IMR-90 (cell line): Measurements from ENCODE around the gene CCDC33. TPM values are rescaled to one million over a fixed set of nuclear protein-coding genes. Genes with fewer than 3 reads are reported as not detected.

Source experiments
- ATAC-seq: fragments of 200-7000 bp; cut with Tn5 transposase; 2 replicates; pipeline ENCODE4 v1.9.1; 2020; ENCODE audit warnings: low read depth, mild to moderate bottlenecking, moderate library complexity
- BruUV-seq: library from RNA; stranded (reverse); fragments of 400-500 nt; replicated peaks from 2 replicates; lab custom pipeline; 2021; lab: Mats Ljungman, UMichigan
- CTCF ChIA-PET: fragments of 300-600 bp; formaldehyde crosslinking; extraction: SDS; loops from one replicate; lab custom pipeline; 2021; ENCODE audit warnings: antibody characterized with exemption; lab: Yijun Ruan, JAX
- POLR2A ChIA-PET: fragments of 300-600 bp; sonication (Branson Sonifier 250); formaldehyde crosslinking; loops from one replicate; lab custom pipeline; 2022; ENCODE audit warnings: antibody characterized with exemption; ENCODE audit not compliant: unreplicated experiment; lab: Charles Lee
- DNase-seq: peaks from one replicate; pipeline ENCODE4 v3.0.0; 2013
- H2AFZ ChIP-seq: replicated peaks from 2 replicates; pipeline ENCODE3; 2013; ENCODE audit warnings: low read length, mild to moderate bottlenecking; ENCODE audit not compliant: poor library complexity
- H2AK5ac ChIP-seq: 2 replicates; pipeline ENCODE4 v1.6.1; 2013; ENCODE audit warnings: low read depth, low read length, inconsistent platforms
- H2AK9ac ChIP-seq: replicated peaks from 2 replicates; pipeline ENCODE3; 2013; ENCODE audit warnings: mild to moderate bottlenecking, low read depth, low read length, moderate library complexity; ENCODE audit not compliant: poor library complexity
- H2BK120ac ChIP-seq: 2 replicates; pipeline ENCODE4 v1.6.1; 2013; ENCODE audit warnings: low read depth, low read length, inconsistent platforms
- H2BK15ac ChIP-seq: 3 replicates; pipeline ENCODE4 v1.6.1; 2013; ENCODE audit warnings: low read depth, low read length, inconsistent platforms
- H2BK20ac ChIP-seq: 2 replicates; pipeline ENCODE4 v1.6.1; 2013; ENCODE audit warnings: low read depth, mild to moderate bottlenecking, inconsistent platforms, low read length, moderate library complexity
- H2BK5ac ChIP-seq: 2 replicates; pipeline ENCODE4 v1.6.1; 2013; ENCODE audit warnings: mild to moderate bottlenecking, low read depth, low read length, inconsistent platforms; ENCODE audit not compliant: poor library complexity, severe bottlenecking
- H3K14ac ChIP-seq: replicated peaks from 2 replicates; pipeline ENCODE4 v1.6.1; 2013; ENCODE audit warnings: low read depth, low read length, inconsistent platforms
- H3K18ac ChIP-seq: 2 replicates; pipeline ENCODE4 v1.6.1; 2013; ENCODE audit warnings: low read depth, low read length, control low read depth
- H3K23ac ChIP-seq: 2 replicates; pipeline ENCODE4 v1.6.1; 2013; ENCODE audit warnings: low read depth, low read length, inconsistent platforms
- H3K27ac ChIP-seq: 2 replicates; pipeline ENCODE4 v1.5.1; 2013; ENCODE audit warnings: mild to moderate bottlenecking, control low read depth, low read length; ENCODE audit not compliant: insufficient read depth
- H3K27me3 ChIP-seq: 2 replicates; pipeline ENCODE4 v1.6.1; 2013; ENCODE audit warnings: low read length; ENCODE audit not compliant: control insufficient read depth, insufficient read depth
- H3K36me3 ChIP-seq: 2 replicates; pipeline ENCODE4 v1.6.1; 2013; ENCODE audit warnings: low read length, mixed read lengths; ENCODE audit not compliant: control insufficient read depth, insufficient read depth
- H3K4ac ChIP-seq: 2 replicates; pipeline ENCODE4 v1.6.1; 2013; ENCODE audit warnings: low read depth, low read length, inconsistent platforms
- H3K4me1 ChIP-seq: 2 replicates; pipeline ENCODE4 v1.6.1; 2013; ENCODE audit warnings: low read length, mixed read lengths; ENCODE audit not compliant: control insufficient read depth, insufficient read depth
- H3K4me2 ChIP-seq: 2 replicates; pipeline ENCODE4 v1.6.1; 2013; ENCODE audit warnings: low read depth, mild to moderate bottlenecking, control low read depth, low read length, moderate library complexity
- H3K4me3 ChIP-seq: 2 replicates; pipeline ENCODE4 v1.5.1; 2013; ENCODE audit warnings: low read depth, mild to moderate bottlenecking, control low read depth, low read length, moderate library complexity; ENCODE audit not compliant: insufficient read depth
- H3K56ac ChIP-seq: 2 replicates; pipeline ENCODE4 v1.6.1; 2013; ENCODE audit warnings: low read length, inconsistent platforms; ENCODE audit not compliant: insufficient read depth; ENCODE audit errors: extremely low read depth
- H3K79me1 ChIP-seq, 2 experiments: 2 replicates each; pipeline ENCODE4 v1.6.1; 2013; ENCODE audit warnings: low read length in 2 of 2, inconsistent platforms in 1 of 2, low read depth in 1 of 2
- H3K9ac ChIP-seq: 2 replicates; pipeline ENCODE4 v1.6.1; 2013; ENCODE audit warnings: low read depth, low read length, control low read depth
- H3K9me1 ChIP-seq: 2 replicates; pipeline ENCODE4 v1.6.1; 2013; ENCODE audit warnings: low read length, inconsistent platforms; ENCODE audit not compliant: insufficient read depth
- H3K9me3 ChIP-seq: 2 replicates; pipeline ENCODE4 v1.6.1; 2013; ENCODE audit warnings: low read length; ENCODE audit not compliant: control insufficient read depth, insufficient read depth
- H4K20me1 ChIP-seq: 2 replicates; pipeline ENCODE4 v1.6.1; 2013; ENCODE audit warnings: low read length, inconsistent platforms; ENCODE audit not compliant: insufficient read depth
- H4K5ac ChIP-seq: 2 replicates; pipeline ENCODE4 v1.6.1; 2013; ENCODE audit warnings: mild to moderate bottlenecking, low read depth, low read length, control low read depth
- H4K8ac ChIP-seq, 2 experiments: 2 replicates each; pipeline ENCODE4 v1.6.1; 2013; ENCODE audit warnings: low read depth in 2 of 2, low read length in 2 of 2, control low read depth in 1 of 2, inconsistent platforms in 1 of 2
- H4K91ac ChIP-seq: 2 replicates; pipeline ENCODE4 v1.6.1; 2013; ENCODE audit warnings: low read depth, low read length, inconsistent platforms; ENCODE audit not compliant: insufficient read depth
- BHLHE40 ChIP-seq: fragments of 150-350 bp; IDR thresholded peaks from 2 replicates; pipeline ENCODE4 v1.6.1; 2016; ENCODE audit warnings: mild to moderate bottlenecking, low read depth, low read length
- CHD1 ChIP-seq: IDR thresholded peaks from 2 replicates; pipeline ENCODE4 v1.6.1; 2012; ENCODE audit warnings: low read depth, low read length, improper control_type of control experiment
- ELK1 ChIP-seq: fragments of 150-350 bp; IDR thresholded peaks from 2 replicates; pipeline ENCODE4 v1.6.1; 2016; ENCODE audit warnings: low read depth, mild to moderate bottlenecking, low read length, moderate library complexity, borderline replicate concordance
- FOS ChIP-seq: fragments of 150-350 bp; IDR thresholded peaks from 2 replicates; pipeline ENCODE4 v1.6.1; 2016; ENCODE audit warnings: low read depth, low read length
- POLR2A ChIP-seq: IDR thresholded peaks from 2 replicates; pipeline ENCODE4 v1.6.1; 2012; ENCODE audit warnings: mild to moderate bottlenecking, low read depth, low read length
- RCOR1 ChIP-seq: IDR thresholded peaks from 2 replicates; pipeline ENCODE4 v1.6.1; 2012; ENCODE audit warnings: mild to moderate bottlenecking, low read length, improper control_type of control experiment; ENCODE audit not compliant: insufficient replicate concordance
- WGBS, 2 experiments: methylation state at CpG; one replicate each; pipeline versions ENCODE4 v1.1.5 to v1.1.7; 2013; ENCODE audit warnings: missing lambda C conversion rate in 2 of 2; ENCODE audit not compliant: insufficient read length in 1 of 2; ENCODE audit errors: extremely low coverage in 2 of 2; 5-methylcytosine and 5-hydroxymethylcytosine counted together
- dilution Hi-C: fragments of 300-500 bp; cut with HindIII; formaldehyde crosslinking; loops from one replicate; pipeline ENCODE4 v1.14.3; 2018; ENCODE audit warnings: low sequenced_read_pairs; ENCODE audit not compliant: unreplicated experiment
- in situ Hi-C: fragments of 300-500 bp; cut with MboI; formaldehyde crosslinking; loops from 3 replicates; pipeline ENCODE4 v1.14.3; 2019; ENCODE audit warnings: low sequenced_read_pairs, inconsistent platforms, mixed read lengths
- intact Hi-C: fragments of 100-400 bp; cut with micrococcal nuclease; formaldehyde crosslinking; loops from 2 replicates; pipeline ENCODE4 v1.10.0; 2022
- polyA plus RNA-seq, 3 experiments: library from polyadenylated mRNA; depleted of rRNA; stranded (reverse); fragments of >200 nt; gene quantifications; 2 replicates each; pipeline ENCODE4 v1.2.3, GENCODE V29; 2012; ENCODE audit warnings: low replicate concordance in 1 of 3
- total RNA-seq: library from RNA; depleted of rRNA; stranded (reverse); fragments of >200 nt; gene quantifications from 2 replicates; pipeline ENCODE4 v1.2.3, GENCODE V29; 2012
- TF ChIP-seq, protein P1 (sequence below): conservative IDR thresholded peaks from 2 replicates; pipeline ENCODE4 v1.5.1; 2012; ENCODE audit warnings: mild to moderate bottlenecking, low read depth, low read length, improper control_type of control experiment
- TF ChIP-seq, protein P2 (sequence below): fragments of 150-350 bp; IDR thresholded peaks from 2 replicates; pipeline ENCODE4 v1.6.1; 2017; ENCODE audit warnings: mild to moderate bottlenecking, antibody characterized with exemption, low read length, low read depth

CCDC33 gene
- total and polyA plus RNA-seq, 2 of the 4 experiments (the other 2 are of a cell fraction), result not detected

- H4K5ac ChIP-seq, result no peak overlapping the region
- H2AFZ ChIP-seq, result no peak overlapping the region
- dilution Hi-C loops (no loop called here), in situ Hi-C loops (no loop called here), intact Hi-C loops (no loop called here)
- H3K4me3 ChIP-seq, result no peak overlapping the region
- ChIA-PET POLR2A (no interaction called here), CTCF (interaction anchor here (0.7 kb wide), 1 partner anchor 11 kb away, joined by 3 read pairs; no protein-coding TSS in a partner anchor)
- no peaks in the 10 kb centered on the region for H4K20me1 ChIP-seq
- no peaks in the 10 kb centered on the region for H3K79me1 ChIP-seq
- DNase-seq, result no peak
- H3K56ac ChIP-seq, result no peak overlapping the region
- H3K9me3 ChIP-seq, result no peaks in the 10 kb centered on the region
- H3K14ac ChIP-seq, result no peak overlapping the region
- TF ChIP-seq POLR2A (no peak), FOS (no peak), ELK1 (no peak), BHLHE40 (no peak), RCOR1 (no peak), CHD1 (no peak)
- TF ChIP-seq, protein P1, sequence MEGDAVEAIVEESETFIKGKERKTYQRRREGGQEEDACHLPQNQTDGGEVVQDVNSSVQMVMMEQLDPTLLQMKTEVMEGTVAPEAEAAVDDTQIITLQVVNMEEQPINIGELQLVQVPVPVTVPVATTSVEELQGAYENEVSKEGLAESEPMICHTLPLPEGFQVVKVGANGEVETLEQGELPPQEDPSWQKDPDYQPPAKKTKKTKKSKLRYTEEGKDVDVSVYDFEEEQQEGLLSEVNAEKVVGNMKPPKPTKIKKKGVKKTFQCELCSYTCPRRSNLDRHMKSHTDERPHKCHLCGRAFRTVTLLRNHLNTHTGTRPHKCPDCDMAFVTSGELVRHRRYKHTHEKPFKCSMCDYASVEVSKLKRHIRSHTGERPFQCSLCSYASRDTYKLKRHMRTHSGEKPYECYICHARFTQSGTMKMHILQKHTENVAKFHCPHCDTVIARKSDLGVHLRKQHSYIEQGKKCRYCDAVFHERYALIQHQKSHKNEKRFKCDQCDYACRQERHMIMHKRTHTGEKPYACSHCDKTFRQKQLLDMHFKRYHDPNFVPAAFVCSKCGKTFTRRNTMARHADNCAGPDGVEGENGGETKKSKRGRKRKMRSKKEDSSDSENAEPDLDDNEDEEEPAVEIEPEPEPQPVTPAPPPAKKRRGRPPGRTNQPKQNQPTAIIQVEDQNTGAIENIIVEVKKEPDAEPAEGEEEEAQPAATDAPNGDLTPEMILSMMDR, result no peak
- TF ChIP-seq, protein P2, sequence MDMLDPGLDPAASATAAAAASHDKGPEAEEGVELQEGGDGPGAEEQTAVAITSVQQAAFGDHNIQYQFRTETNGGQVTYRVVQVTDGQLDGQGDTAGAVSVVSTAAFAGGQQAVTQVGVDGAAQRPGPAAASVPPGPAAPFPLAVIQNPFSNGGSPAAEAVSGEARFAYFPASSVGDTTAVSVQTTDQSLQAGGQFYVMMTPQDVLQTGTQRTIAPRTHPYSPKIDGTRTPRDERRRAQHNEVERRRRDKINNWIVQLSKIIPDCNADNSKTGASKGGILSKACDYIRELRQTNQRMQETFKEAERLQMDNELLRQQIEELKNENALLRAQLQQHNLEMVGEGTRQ, result no peak
- H4K8ac ChIP-seq, result no peak overlapping the region
- no peak overlapping the region for H2AK5ac ChIP-seq
- H4K91ac ChIP-seq, result no peak overlapping the region
- H3K4ac ChIP-seq, result no peak overlapping the region
- ATAC-seq, result no peak
- no peaks in the 10 kb centered on the region for H3K9me1 ChIP-seq
- no peak overlapping the region for H2BK120ac ChIP-seq
- H3K9ac ChIP-seq, result no peak overlapping the region
- H3K36me3 ChIP-seq, result no peaks in the 10 kb centered on the region
- BruUV-seq, result no TSS peak
- H3K23ac ChIP-seq, result no peak overlapping the region
- H2AK9ac ChIP-seq, result no peak overlapping the region
- no peak overlapping the region for H2BK20ac ChIP-seq
- peaks cover 53% of the 10 kb centered on the region for H3K27me3 ChIP-seq
- H2BK15ac ChIP-seq, result no peak overlapping the region
- H3K18ac ChIP-seq, result no peak overlapping the region
- no peak overlapping the region for H2BK5ac ChIP-seq
- H3K4me2 ChIP-seq, result no peak overlapping the region
- 63% methylated on average over 3 of the region's 6 CpGs; no CpG with 5 or more reads in 1 of the 2 experiments for WGBS, 2 experiments
- H3K27ac ChIP-seq, result no peak overlapping the region
- H3K4me1 ChIP-seq, result no peaks in the 10 kb centered on the region
Observed at GRCh38 chr15:74233373-74233772, 2.8 kb upstream of the CCDC33 start.
